ENCODE measurements around the gene ADGRL3. TPM values are rescaled to one million over a fixed set of nuclear protein-coding genes. Genes with fewer than 3 reads are reported as not detected.

ADGRL3 gene
- total and polyA plus RNA-seq, 7 donors: under 0.01 to 11.9 (median 5.4) TPM

DNA sequence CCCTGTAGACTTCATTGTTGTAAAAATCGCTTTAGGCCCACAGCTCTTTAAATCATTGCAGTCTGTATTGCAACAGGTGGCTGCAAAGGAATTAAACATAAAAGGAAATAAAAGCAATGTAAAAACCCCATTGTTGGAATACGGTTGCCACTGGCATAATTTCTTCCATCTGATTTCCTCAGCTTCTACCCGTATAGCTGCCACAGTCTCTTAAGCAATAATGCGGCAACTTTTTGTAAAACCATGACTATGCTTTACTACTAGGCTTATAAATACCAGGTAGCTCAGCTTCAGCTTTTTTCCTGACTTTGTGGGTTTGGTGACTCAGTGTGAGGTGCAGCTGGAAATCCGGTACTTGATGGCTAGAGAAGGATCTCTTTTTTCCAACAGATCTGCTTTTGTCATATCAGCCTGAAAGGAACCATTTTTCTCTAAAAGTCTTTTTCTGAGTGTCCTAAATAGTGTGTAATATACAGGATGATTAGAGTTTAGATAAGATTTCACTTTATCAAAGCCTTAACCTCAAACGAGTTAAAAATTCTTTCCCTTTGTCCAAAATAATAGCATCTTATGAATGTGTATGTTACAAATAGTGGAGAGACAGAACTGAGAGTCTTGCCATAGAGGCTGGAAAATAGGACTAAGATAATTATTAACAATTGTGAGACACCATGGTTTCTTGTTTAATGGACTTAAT lies 268.0 kb downstream of the ADGRL3 start:
- 58 to 71% methylated on average over 6 of the region's 6 CpGs for WGBS, 2 donors
- H3K27ac ChIP-seq: no peak overlapping the region

DNA sequence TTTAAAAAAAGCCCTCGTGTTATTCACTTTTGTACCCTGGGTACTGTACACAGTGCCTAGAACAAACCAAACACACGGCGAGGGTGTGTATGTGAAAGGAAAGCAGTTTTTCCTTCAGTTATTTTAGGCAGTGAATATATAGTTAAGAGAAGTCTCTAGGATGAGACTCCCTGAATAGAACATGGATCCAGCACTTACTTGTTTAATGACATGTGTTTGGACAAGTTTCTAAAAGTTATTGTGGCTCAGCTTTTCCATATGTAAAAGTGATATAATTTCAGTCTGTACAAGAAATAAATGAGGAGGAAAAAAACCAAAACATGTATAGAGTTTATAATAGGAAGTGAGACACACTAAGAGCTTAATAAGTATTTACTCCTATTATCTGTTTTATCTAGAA lies 273.2 kb downstream of the ADGRL3 start:
- no peak for DNase-seq
- 25 to 70% methylated on average over 3 of the region's 3 CpGs for WGBS, 2 donors

More for the DNA sequence above, 268.0 kb downstream of the ADGRL3 start:
- Histone ChIP-seq H3K4me1 (no peaks in the 10 kb centered on the region), H3K27me3 (no peaks in the 10 kb centered on the region), H3K9me3 (no peaks in the 10 kb centered on the region), H3K4me3 (no peak overlapping the region), H3K36me3 (no peaks in the 10 kb centered on the region)
- DNase-seq: no peak
- intact Hi-C loops (cut with DNase I): no loop called here
- TF ChIP-seq EP300 (IDR thresholded peaks at IDR 0.05) (no peak), POLR2AphosphoS5 (IDR thresholded peaks at IDR 0.05) (no peak), POLR2A (IDR thresholded peaks at IDR 0.05) (no peak)
- TF ChIP-seq, protein P1, sequence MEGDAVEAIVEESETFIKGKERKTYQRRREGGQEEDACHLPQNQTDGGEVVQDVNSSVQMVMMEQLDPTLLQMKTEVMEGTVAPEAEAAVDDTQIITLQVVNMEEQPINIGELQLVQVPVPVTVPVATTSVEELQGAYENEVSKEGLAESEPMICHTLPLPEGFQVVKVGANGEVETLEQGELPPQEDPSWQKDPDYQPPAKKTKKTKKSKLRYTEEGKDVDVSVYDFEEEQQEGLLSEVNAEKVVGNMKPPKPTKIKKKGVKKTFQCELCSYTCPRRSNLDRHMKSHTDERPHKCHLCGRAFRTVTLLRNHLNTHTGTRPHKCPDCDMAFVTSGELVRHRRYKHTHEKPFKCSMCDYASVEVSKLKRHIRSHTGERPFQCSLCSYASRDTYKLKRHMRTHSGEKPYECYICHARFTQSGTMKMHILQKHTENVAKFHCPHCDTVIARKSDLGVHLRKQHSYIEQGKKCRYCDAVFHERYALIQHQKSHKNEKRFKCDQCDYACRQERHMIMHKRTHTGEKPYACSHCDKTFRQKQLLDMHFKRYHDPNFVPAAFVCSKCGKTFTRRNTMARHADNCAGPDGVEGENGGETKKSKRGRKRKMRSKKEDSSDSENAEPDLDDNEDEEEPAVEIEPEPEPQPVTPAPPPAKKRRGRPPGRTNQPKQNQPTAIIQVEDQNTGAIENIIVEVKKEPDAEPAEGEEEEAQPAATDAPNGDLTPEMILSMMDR (IDR thresholded peaks at IDR 0.05): no peak

DNA sequence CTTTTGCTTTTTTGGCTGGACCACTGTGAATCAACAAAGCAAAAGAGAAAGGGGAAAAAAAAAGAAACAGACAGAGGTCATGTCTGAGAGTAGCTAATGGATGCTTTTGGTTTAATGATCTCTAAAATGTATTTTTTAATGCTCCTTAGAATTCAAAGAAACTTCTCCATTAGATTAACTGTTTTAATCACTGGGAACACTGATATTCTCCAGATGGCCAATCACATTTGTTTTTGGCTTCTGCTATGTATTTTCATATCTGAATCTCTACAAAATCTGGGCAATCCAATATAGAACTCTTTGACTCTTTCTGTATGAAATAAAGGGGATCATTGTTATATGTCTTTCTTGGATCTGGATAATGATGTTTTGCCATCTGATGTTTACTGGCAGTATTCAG lies 278.2 kb downstream of the ADGRL3 start:
- no peak overlapping the region for H3K4me3 ChIP-seq
- TF ChIP-seq EP300 (IDR thresholded peaks at IDR 0.05) (no peak), POLR2A (IDR thresholded peaks at IDR 0.05) (no peak), POLR2AphosphoS5 (IDR thresholded peaks at IDR 0.05) (no peak)

More for the DNA sequence above, 273.2 kb downstream of the ADGRL3 start:
- H3K27ac ChIP-seq: no peak overlapping the region
- no peak overlapping the region for H3K4me3 ChIP-seq
- intact Hi-C loops (cut with DNase I): no loop called here
- TF ChIP-seq, protein P1 (IDR thresholded peaks at IDR 0.05): no peak
- no peak for TF ChIP-seq POLR2AphosphoS5 (IDR thresholded peaks at IDR 0.05)
- no peak for TF ChIP-seq EP300 (IDR thresholded peaks at IDR 0.05)
- TF ChIP-seq POLR2A (IDR thresholded peaks at IDR 0.05): no peak
- H3K36me3 ChIP-seq: no peaks in the 10 kb centered on the region
- H3K9me3 ChIP-seq: no peaks in the 10 kb centered on the region
- no peaks in the 10 kb centered on the region for H3K27me3 ChIP-seq
- no peaks in the 10 kb centered on the region for H3K4me1 ChIP-seq

GRCh38 chr4:61485056-61485455 lies 284.9 kb downstream of the ADGRL3 start:
- no peak overlapping the region for H3K4me3 ChIP-seq
- H3K27ac ChIP-seq: no peak overlapping the region
- no peaks in the 10 kb centered on the region for H3K36me3 ChIP-seq
- no peaks in the 10 kb centered on the region for H3K27me3 ChIP-seq
- TF ChIP-seq EP300 (IDR thresholded peaks at IDR 0.05) (no peak), POLR2A (IDR thresholded peaks at IDR 0.05) (no peak), POLR2AphosphoS5 (IDR thresholded peaks at IDR 0.05) (no peak)
- TF ChIP-seq, protein P1 (IDR thresholded peaks at IDR 0.05): no peak
- intact Hi-C loops (cut with DNase I): no loop called here
- no peaks in the 10 kb centered on the region for H3K4me1 ChIP-seq
- DNase-seq: no peak
- H3K9me3 ChIP-seq: no peaks in the 10 kb centered on the region
- WGBS, 2 donors: 91 to 93% methylated on average over 3 of the region's 3 CpGs

More for the DNA sequence above, 278.2 kb downstream of the ADGRL3 start:
- intact Hi-C loops (cut with DNase I): no loop called here
- H3K9me3 ChIP-seq: no peaks in the 10 kb centered on the region
- no peak overlapping the region for H3K27ac ChIP-seq
- H3K4me1 ChIP-seq: no peaks in the 10 kb centered on the region
- H3K27me3 ChIP-seq: no peaks in the 10 kb centered on the region
- no peak for DNase-seq
- no peaks in the 10 kb centered on the region for H3K36me3 ChIP-seq

DNA sequence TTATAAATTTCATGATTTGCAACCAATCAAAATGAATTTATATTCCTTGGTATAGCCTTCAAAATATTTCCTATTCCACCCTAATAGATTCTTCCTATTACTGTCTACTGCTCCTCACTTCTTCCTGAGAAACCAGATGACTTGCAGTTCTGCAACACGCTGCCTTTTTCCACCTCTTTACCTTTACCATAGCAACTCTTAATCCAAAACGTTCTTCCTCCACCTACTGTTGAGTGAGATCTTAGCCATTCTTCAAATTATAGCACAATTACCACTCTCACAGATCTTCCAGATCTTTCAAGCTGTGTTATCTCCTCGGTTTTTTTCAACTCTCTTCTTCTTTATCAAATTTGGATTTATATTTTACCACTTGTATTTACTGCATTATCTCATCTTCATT lies 289.8 kb downstream of the ADGRL3 start:
- WGBS, 2 donors: 21 to 54% methylated on average over 3 of the region's 3 CpGs
- H3K27me3 ChIP-seq: no peaks in the 10 kb centered on the region
- intact Hi-C loops (cut with DNase I): no loop called here
- no peaks in the 10 kb centered on the region for H3K36me3 ChIP-seq
- DNase-seq: no peak
- TF ChIP-seq POLR2A (IDR thresholded peaks at IDR 0.05): no peak
- TF ChIP-seq POLR2AphosphoS5 (IDR thresholded peaks at IDR 0.05): no peak
- TF ChIP-seq, protein P1 (IDR thresholded peaks at IDR 0.05): no peak
- TF ChIP-seq EP300 (IDR thresholded peaks at IDR 0.05): no peak
- H3K4me1 ChIP-seq: no peaks in the 10 kb centered on the region
- H3K4me3 ChIP-seq: no peak overlapping the region
- no peaks in the 10 kb centered on the region for H3K9me3 ChIP-seq
- H3K27ac ChIP-seq: no peak overlapping the region
